ENCODE data around the gene LRP1.

LRP1 gene

DNA sequence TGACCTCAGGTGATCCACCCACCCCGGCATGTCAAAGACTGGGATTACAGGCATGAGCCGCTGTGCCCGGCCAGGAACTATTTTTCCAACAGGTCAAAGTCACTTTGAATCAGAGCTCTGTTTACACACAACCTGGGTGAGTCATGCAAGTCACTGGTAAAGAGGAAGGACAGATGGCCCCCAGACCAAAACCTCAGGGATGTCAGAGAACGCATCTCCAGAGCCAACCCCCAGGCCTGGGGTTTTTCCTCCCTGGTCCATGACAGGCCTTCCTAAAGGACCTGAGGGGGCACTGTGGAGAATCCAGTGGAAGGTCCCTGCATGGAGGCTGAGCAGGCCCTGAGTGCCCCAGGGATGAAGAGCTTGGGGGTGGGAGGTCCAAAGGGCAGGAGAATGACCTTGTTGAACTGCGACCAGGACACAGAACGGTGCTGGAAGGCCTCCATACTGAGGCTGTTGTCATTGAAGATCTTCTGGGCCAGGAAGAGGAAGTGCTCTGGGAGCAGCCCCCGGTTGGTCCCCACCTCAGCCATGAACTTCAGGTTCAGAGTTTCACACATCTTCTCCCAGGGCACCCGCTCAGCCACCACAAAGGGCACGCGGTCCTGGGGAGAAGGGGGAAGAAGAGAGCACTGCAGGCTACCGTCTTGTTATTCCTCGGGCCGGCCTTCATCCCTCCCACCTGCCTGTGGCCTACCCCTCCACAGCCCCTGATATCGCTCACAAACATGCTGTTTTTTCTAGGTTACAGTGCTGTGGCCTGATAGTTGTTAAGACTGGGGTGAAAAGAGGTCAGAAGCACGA lies 26.2 kb upstream of the LRP1 start:
- H3K4me2 ChIP-seq (ENCODE audit: low read length): no peak overlapping the region
- no peaks in the 10 kb centered on the region for H3K27me3 ChIP-seq (ENCODE audit: control insufficient read depth, low read length)
- no peak overlapping the region for H3K27ac ChIP-seq (ENCODE audit: low read depth, low read length)
- TF ChIP-seq, protein P1, sequence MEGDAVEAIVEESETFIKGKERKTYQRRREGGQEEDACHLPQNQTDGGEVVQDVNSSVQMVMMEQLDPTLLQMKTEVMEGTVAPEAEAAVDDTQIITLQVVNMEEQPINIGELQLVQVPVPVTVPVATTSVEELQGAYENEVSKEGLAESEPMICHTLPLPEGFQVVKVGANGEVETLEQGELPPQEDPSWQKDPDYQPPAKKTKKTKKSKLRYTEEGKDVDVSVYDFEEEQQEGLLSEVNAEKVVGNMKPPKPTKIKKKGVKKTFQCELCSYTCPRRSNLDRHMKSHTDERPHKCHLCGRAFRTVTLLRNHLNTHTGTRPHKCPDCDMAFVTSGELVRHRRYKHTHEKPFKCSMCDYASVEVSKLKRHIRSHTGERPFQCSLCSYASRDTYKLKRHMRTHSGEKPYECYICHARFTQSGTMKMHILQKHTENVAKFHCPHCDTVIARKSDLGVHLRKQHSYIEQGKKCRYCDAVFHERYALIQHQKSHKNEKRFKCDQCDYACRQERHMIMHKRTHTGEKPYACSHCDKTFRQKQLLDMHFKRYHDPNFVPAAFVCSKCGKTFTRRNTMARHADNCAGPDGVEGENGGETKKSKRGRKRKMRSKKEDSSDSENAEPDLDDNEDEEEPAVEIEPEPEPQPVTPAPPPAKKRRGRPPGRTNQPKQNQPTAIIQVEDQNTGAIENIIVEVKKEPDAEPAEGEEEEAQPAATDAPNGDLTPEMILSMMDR (IDR thresholded peaks at IDR 0.05; ENCODE audit: low read depth, low read length, poor library complexity, severe bottlenecking): no peak
- TF ChIP-seq EZH2phosphoT487 (IDR thresholded peaks at IDR 0.05; ENCODE audit: borderline replicate concordance, low read length): no peak
- no peaks in the 10 kb centered on the region for H3K9me3 ChIP-seq (ENCODE audit: control insufficient read depth, insufficient read depth, low read length)
- no peaks in the 10 kb centered on the region for H3K9me2 ChIP-seq (replicated peaks; ENCODE audit: control insufficient read depth, low read length)
- H3K36me3 ChIP-seq (ENCODE audit: control insufficient read depth, low read length): peaks cover 83% of the 10 kb centered on the region
- no peaks in the 10 kb centered on the region; the same call in 1 of the 2 replicates for H3F3A ChIP-seq (ENCODE audit: control insufficient read depth, insufficient read depth)
- no peaks in the 10 kb centered on the region for H3K4me1 ChIP-seq (ENCODE audit: control insufficient read depth, low read length)
- 0 out of 2 replicates have a peak, but pooled peaks cover 3% of the 10 kb centered on the region for H4K20me1 ChIP-seq (ENCODE audit: control insufficient read depth, insufficient read depth, low read depth, low read length)
- peaks cover 9% of the 10 kb centered on the region for H3K79me2 ChIP-seq (ENCODE audit: control insufficient read depth, low read length)
- no peak overlapping the region for H3K4me3 ChIP-seq (ENCODE audit: low read length)

GRCh38 chr12:57103856-57104255 lies 24.4 kb upstream of the LRP1 start:
- peaks cover 83% of the 10 kb centered on the region for H3K36me3 ChIP-seq (ENCODE audit: control insufficient read depth, low read length)
- TF ChIP-seq, protein P1 (IDR thresholded peaks at IDR 0.05; ENCODE audit: low read depth, low read length, poor library complexity, severe bottlenecking): no peak
- no peak for TF ChIP-seq EZH2phosphoT487 (IDR thresholded peaks at IDR 0.05; ENCODE audit: borderline replicate concordance, low read length)

DNA sequence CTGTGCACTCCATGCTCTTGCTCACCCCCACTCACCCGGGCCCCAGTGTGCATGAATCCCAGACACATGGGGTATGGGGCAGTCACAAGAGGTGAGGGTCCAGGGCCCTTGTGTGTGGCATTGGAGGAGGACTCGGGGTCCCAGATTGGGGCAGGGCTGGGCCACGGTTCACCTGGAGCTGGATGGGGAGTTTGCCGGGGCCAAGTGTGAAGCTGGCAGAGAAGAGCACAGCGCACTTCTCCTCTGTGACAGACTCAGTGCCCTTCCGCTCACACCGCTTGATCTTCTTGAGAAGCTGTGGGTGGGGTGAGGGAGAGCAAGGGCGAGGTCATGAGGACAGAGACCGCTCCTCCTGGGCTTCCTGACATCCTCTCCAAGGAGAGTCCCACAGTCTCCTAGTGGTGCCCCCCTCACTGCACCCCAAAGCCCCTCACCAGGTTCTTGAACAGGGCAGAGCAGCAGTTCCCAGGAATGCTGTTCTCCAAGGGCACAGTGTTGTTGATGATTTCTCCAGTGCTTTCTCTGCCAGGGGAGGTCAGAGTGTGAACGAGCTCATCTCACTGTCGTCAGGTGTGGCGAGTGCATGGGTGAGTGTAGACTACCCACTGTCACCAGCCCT lies 23.9 kb upstream of the LRP1 start:
- Histone ChIP-seq H3K79me2 (ENCODE audit: control insufficient read depth, low read length) (peaks cover 32% of the 10 kb centered on the region), H4K20me1 (ENCODE audit: control insufficient read depth, insufficient read depth, low read depth, low read length) (peaks cover 16% of the 10 kb centered on the region; the same call in 1 of the 2 replicates), H3K9me2 (replicated peaks; ENCODE audit: control insufficient read depth, low read length) (no peaks in the 10 kb centered on the region), H3K36me3 (ENCODE audit: control insufficient read depth, low read length) (peaks cover 81% of the 10 kb centered on the region), H3K4me2 (ENCODE audit: low read length) (no peak overlapping the region), H3K27me3 (ENCODE audit: control insufficient read depth, low read length) (no peaks in the 10 kb centered on the region), H3K4me3 (ENCODE audit: low read length) (no peak overlapping the region), H3F3A (ENCODE audit: control insufficient read depth, insufficient read depth) (no peaks in the 10 kb centered on the region; the same call in 1 of the 2 replicates), H3K4me1 (ENCODE audit: control insufficient read depth, low read length) (peaks cover 17% of the 10 kb centered on the region), H3K27ac (ENCODE audit: low read depth, low read length) (no peak overlapping the region), H3K9me3 (ENCODE audit: control insufficient read depth, insufficient read depth, low read length) (no peaks in the 10 kb centered on the region)
- TF ChIP-seq EZH2phosphoT487 (IDR thresholded peaks at IDR 0.05; ENCODE audit: borderline replicate concordance, low read length): no peak
- TF ChIP-seq, protein P1 (IDR thresholded peaks at IDR 0.05; ENCODE audit: low read depth, low read length, poor library complexity, severe bottlenecking): no peak

More at GRCh38 chr12:57103856-57104255, 24.4 kb upstream of the LRP1 start:
- no peak overlapping the region for H3K4me3 ChIP-seq (ENCODE audit: low read length)
- peaks cover 15% of the 10 kb centered on the region for H3K4me1 ChIP-seq (ENCODE audit: control insufficient read depth, low read length)
- no peaks in the 10 kb centered on the region for H3K9me2 ChIP-seq (replicated peaks; ENCODE audit: control insufficient read depth, low read length)
- no peaks in the 10 kb centered on the region; the same call in 1 of the 2 replicates for H3F3A ChIP-seq (ENCODE audit: control insufficient read depth, insufficient read depth)
- no peak overlapping the region for H3K4me2 ChIP-seq (ENCODE audit: low read length)
- peaks cover 14% of the 10 kb centered on the region; the same call in 1 of the 2 replicates for H4K20me1 ChIP-seq (ENCODE audit: control insufficient read depth, insufficient read depth, low read depth, low read length)
- no peaks in the 10 kb centered on the region for H3K9me3 ChIP-seq (ENCODE audit: control insufficient read depth, insufficient read depth, low read length)
- peaks cover 27% of the 10 kb centered on the region for H3K79me2 ChIP-seq (ENCODE audit: control insufficient read depth, low read length)
- no peaks in the 10 kb centered on the region for H3K27me3 ChIP-seq (ENCODE audit: control insufficient read depth, low read length)
- no peak overlapping the region for H3K27ac ChIP-seq (ENCODE audit: low read depth, low read length)

Measured in DOHH2 (cell line).